ENCODE data around the gene RABGAP1L.

Gene RABGAP1L

DNA sequence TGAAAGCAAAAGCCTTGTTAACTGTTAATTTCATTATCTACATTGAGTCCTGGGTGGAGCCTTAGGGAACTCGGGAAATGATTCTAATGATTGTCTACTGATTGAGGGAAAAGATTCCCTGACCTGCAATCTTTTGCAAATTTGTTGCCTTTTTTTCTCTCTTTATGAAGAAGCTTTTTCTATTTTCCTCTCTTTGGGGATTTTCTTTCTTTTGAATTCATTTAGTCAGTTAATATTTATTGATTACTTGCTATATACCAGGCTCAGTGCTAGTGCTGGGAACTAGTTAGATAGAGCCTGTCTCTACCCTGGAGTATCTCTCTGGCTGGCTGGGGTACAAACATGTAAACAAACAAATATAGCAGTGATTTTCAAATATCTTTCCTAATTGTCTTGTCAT is 769.2 kb downstream of the RABGAP1L start (continued):
- TF ChIP-seq, protein P1, sequence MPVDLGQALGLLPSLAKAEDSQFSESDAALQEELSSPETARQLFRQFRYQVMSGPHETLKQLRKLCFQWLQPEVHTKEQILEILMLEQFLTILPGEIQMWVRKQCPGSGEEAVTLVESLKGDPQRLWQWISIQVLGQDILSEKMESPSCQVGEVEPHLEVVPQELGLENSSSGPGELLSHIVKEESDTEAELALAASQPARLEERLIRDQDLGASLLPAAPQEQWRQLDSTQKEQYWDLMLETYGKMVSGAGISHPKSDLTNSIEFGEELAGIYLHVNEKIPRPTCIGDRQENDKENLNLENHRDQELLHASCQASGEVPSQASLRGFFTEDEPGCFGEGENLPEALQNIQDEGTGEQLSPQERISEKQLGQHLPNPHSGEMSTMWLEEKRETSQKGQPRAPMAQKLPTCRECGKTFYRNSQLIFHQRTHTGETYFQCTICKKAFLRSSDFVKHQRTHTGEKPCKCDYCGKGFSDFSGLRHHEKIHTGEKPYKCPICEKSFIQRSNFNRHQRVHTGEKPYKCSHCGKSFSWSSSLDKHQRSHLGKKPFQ (tag by site-specific recombination; IDR thresholded peaks at IDR 0.05) = no peak
- TF ChIP-seq ZNF133 (tag by site-specific recombination; IDR thresholded peaks at IDR 0.05) (no peak), ZNF664 (tag by site-specific recombination; IDR thresholded peaks at IDR 0.05) (no peak), ZBTB48 (tag by site-specific recombination; IDR thresholded peaks at IDR 0.05) (no peak), TCF7L2 (IDR thresholded peaks at IDR 0.05; ENCODE audit: borderline replicate concordance, low read depth, low read length) (no peak), ZNF350 (tag by site-specific recombination; IDR thresholded peaks at IDR 0.05) (no peak), ZNF174 (tag by site-specific recombination; IDR thresholded peaks at IDR 0.05) (no peak)
- TF ChIP-seq, protein P2, sequence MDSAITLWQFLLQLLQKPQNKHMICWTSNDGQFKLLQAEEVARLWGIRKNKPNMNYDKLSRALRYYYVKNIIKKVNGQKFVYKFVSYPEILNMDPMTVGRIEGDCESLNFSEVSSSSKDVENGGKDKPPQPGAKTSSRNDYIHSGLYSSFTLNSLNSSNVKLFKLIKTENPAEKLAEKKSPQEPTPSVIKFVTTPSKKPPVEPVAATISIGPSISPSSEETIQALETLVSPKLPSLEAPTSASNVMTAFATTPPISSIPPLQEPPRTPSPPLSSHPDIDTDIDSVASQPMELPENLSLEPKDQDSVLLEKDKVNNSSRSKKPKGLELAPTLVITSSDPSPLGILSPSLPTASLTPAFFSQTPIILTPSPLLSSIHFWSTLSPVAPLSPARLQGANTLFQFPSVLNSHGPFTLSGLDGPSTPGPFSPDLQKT (IDR thresholded peaks at IDR 0.05; ENCODE audit: borderline replicate concordance, low read depth, low read length) = no peak
- TF ChIP-seq, protein P3, sequence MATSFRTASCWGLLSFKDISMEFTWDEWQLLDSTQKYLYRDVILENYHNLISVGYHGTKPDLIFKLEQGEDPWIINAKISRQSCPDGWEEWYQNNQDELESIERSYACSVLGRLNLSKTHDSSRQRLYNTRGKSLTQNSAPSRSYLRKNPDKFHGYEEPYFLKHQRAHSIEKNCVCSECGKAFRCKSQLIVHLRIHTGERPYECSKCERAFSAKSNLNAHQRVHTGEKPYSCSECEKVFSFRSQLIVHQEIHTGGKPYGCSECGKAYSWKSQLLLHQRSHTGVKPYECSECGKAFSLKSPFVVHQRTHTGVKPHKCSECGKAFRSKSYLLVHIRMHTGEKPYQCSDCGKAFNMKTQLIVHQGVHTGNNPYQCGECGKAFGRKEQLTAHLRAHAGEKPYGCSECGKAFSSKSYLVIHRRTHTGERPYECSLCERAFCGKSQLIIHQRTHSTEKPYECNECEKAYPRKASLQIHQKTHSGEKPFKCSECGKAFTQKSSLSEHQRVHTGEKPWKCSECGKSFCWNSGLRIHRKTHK (tag by site-specific recombination; IDR thresholded peaks at IDR 0.05) = no peak

DNA sequence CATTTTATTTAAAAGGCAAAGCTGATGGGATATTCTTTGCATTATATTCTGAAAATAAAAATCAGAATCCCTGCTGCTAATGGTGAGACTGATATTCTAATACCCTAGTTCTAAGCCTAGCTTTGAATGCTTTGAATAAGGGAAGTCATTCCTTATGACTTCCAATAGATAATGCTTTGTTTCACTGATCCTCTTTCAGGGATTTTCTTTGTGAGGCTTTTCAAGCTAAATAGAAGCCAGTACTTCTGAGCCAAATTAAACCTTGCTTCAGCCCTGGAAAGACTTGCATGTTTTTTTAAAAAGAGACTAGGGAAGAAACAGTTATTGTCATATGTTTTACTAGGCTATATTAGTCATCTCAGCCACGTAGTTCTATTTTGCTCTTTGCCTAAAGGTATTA is 771.9 kb downstream of the RABGAP1L start:
- no peak for TF ChIP-seq ZNF423 (tag by site-specific recombination; IDR thresholded peaks at IDR 0.05)
- no peak for TF ChIP-seq HOXA7 (CRISPR knock-in tag; IDR thresholded peaks at IDR 0.05; ENCODE audit: borderline replicate concordance)
- TF ChIP-seq ZNF677 (tag by site-specific recombination; IDR thresholded peaks at IDR 0.05) = no peak
- TF ChIP-seq SCRT2 (tag by site-specific recombination; IDR thresholded peaks at IDR 0.05) = no peak
- TF ChIP-seq ZFP41 (tag by site-specific recombination; IDR thresholded peaks at IDR 0.05; ENCODE audit: borderline replicate concordance) = no peak
- TF ChIP-seq ZNF10 (tag by site-specific recombination; IDR thresholded peaks at IDR 0.05) = no peak
- Histone ChIP-seq H3K27ac (ENCODE audit: extremely low read depth, low read depth, low read length) (no peak overlapping the region), H3K4me3 (ENCODE audit: low read depth, low read length) (no peak overlapping the region), H3K36me3 (ENCODE audit: control insufficient read depth in 2 of 2, insufficient read depth in 1 of 2, low read length in 2 of 2) (no peaks in the 10 kb centered on the region), H3K4me1 (ENCODE audit: control insufficient read depth, insufficient read depth, low read length) (no peaks in the 10 kb centered on the region), H3K9me3 (ENCODE audit: control insufficient read depth, insufficient read depth, low read depth, low read length) (no peaks in the 10 kb centered on the region)
- ChIA-PET POLR2A (no interaction called here), CTCF (interaction anchor here (1.7 kb wide), 1 partner anchor 9 kb away, joined by 6 read pairs; no protein-coding TSS in a partner anchor)

DNA sequence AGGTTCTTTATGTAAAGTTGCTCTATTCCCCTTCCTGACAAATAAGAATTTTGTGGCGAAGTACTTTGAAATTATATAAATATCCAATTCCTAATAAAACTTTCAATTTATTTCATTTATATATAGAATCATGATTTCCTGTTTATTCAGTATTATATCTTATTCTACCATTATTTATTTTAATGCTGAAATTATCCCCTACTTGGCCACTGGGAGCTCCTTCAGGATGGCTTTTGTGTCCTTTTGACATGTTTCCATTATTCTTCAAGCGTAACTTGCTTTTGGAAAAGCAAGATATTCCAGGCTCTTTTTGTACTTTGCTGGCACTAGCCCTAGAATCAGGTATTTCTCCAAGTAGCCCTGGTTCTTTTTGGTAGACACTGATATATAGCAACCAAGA is 773.3 kb downstream of the RABGAP1L start:
- TF ChIP-seq IKZF3 (tag by site-specific recombination; IDR thresholded peaks at IDR 0.05) (no peak), ZNF394 (tag by site-specific recombination; IDR thresholded peaks at IDR 0.05; ENCODE audit: borderline replicate concordance) (no peak), ZNF501 (tag by site-specific recombination; IDR thresholded peaks at IDR 0.05) (no peak), ZNF707 (tag by site-specific recombination; IDR thresholded peaks at IDR 0.05) (no peak), ZNF521 (tag by site-specific recombination; IDR thresholded peaks at IDR 0.05) (no peak), ZNF777 (tag by site-specific recombination; IDR thresholded peaks at IDR 0.05; ENCODE audit: borderline replicate concordance) (no peak), ZNF48 (tag by site-specific recombination; IDR thresholded peaks at IDR 0.05) (no peak), SP7 (tag by site-specific recombination; IDR thresholded peaks at IDR 0.05) (no peak), ZNF24 (tag by site-specific recombination; IDR thresholded peaks at IDR 0.05) (no peak), ZNF335 (tag by site-specific recombination; conservative IDR thresholded peaks at IDR 0.05) (no peak), ZNF140 (tag by site-specific recombination; IDR thresholded peaks at IDR 0.05) (no peak), ZFP37 (tag by site-specific recombination; IDR thresholded peaks at IDR 0.05) (no peak), ZNF155 (tag by site-specific recombination; IDR thresholded peaks at IDR 0.05) (no peak)
- TF ChIP-seq, protein P4, sequence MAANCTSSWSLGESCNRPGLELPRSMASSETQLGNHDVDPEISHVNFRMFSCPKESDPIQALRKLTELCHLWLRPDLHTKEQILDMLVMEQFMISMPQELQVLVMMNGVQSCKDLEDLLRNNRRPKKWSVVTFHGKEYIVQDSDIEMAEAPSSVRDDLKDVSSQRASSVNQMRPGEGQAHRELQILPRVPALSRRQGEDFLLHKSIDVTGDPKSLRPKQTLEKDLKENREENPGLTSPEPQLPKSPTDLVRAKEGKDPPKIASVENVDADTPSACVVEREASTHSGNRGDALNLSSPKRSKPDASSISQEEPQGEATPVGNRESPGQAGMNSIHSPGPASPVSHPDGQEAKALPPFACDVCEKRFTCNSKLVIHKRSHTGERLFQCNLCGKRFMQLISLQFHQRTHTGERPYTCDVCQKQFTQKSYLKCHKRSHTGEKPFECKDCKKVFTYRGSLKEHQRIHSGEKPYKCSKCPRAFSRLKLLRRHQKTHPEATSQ (tag by site-specific recombination; IDR thresholded peaks at IDR 0.05) = no peak
- TF ChIP-seq, protein P5, sequence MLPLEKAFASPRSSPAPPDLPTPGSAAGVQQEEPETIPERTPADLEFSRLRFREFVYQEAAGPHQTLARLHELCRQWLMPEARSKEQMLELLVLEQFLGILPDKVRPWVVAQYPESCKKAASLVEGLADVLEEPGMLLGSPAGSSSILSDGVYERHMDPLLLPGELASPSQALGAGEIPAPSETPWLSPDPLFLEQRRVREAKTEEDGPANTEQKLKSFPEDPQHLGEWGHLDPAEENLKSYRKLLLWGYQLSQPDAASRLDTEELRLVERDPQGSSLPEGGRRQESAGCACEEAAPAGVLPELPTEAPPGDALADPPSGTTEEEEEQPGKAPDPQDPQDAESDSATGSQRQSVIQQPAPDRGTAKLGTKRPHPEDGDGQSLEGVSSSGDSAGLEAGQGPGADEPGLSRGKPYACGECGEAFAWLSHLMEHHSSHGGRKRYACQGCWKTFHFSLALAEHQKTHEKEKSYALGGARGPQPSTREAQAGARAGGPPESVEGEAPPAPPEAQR (tag by site-specific recombination; IDR thresholded peaks at IDR 0.05) = no peak
- Histone ChIP-seq H3K9me3 (ENCODE audit: control insufficient read depth, insufficient read depth, low read depth, low read length) (no peaks in the 10 kb centered on the region), H3K36me3 (ENCODE audit: control insufficient read depth in 2 of 2, insufficient read depth in 1 of 2, low read length in 2 of 2) (no peaks in the 10 kb centered on the region), H3K4me1 (ENCODE audit: control insufficient read depth, insufficient read depth, low read length) (no peaks in the 10 kb centered on the region), H3K27ac (ENCODE audit: extremely low read depth, low read depth, low read length) (no peak overlapping the region), H3K4me3 (ENCODE audit: low read depth, low read length) (no peak overlapping the region)
- POLR2A ChIA-PET = no interaction called here
- CTCF ChIA-PET = interaction anchor here (1.7 kb wide), 1 partner anchor 10 kb away, joined by 6 read pairs; no protein-coding TSS in a partner anchor

Data from HEK293 (cell line).